HEK293 (cell line): ENCODE results near the gene AKR1C3.

ENCODE experiments used
- CTCF ChIA-PET: fragments of 350-600 bp; formaldehyde crosslinking; extraction: SDS; loops from one replicate; lab custom pipeline; 2021; ENCODE audit warnings: antibody characterized with exemption; lab: Yijun Ruan, JAX
- POLR2A ChIA-PET: fragments of 300-600 bp; formaldehyde crosslinking; extraction: SDS; loops from one replicate; lab custom pipeline; 2020; ENCODE audit warnings: antibody characterized with exemption, inconsistent platforms; lab: Yijun Ruan, JAX
- H3K27ac ChIP-seq: fragments of 200-500 bp; sonication (Bioruptor generic); 2 replicates; pipeline ENCODE4 v1.5.1; 2014; ENCODE audit warnings: low read depth, low read length, control low read depth, inconsistent platforms; ENCODE audit errors: extremely low read depth
- H3K36me3 ChIP-seq, 2 experiments: fragments of 200-500 bp in 1 of 2; sonication (Bioruptor generic) in 1 of 2; 1 replicate in 1 of 2; 2 replicates in 1 of 2; pipeline ENCODE4 v1.5.1; 2014 to 2017; ENCODE audit warnings: inconsistent platforms in 2 of 2, low read length in 2 of 2; ENCODE audit not compliant: control insufficient read depth in 2 of 2, insufficient read depth in 1 of 2
- H3K4me1 ChIP-seq: fragments of 200-500 bp; sonication (Bioruptor generic); 2 replicates; pipeline ENCODE4 v1.5.1; 2014; ENCODE audit warnings: mild to moderate bottlenecking, low read length, inconsistent platforms; ENCODE audit not compliant: control insufficient read depth, insufficient read depth
- H3K4me3 ChIP-seq: 2 replicates; pipeline ENCODE4 v1.5.1; 2011; ENCODE audit warnings: low read depth, mild to moderate bottlenecking, control low read depth, low read length, moderate library complexity
- H3K9me3 ChIP-seq: fragments of 200-500 bp; sonication (Bioruptor generic); 2 replicates; pipeline ENCODE4 v1.5.1; 2014; ENCODE audit warnings: low read depth, low read length, inconsistent platforms; ENCODE audit not compliant: control insufficient read depth, insufficient read depth
- GLI4 ChIP-seq: fragments of 450-650 bp; formaldehyde crosslinking; IDR thresholded peaks from 2 replicates; pipeline ENCODE4 v1.5.1; 2016; ENCODE audit warnings: missing biosample characterization, missing genetic modification characterization
- KLF17 ChIP-seq: fragments of 450-650 bp; formaldehyde crosslinking; IDR thresholded peaks from 2 replicates; pipeline ENCODE4 v1.5.1; 2016; ENCODE audit warnings: missing biosample characterization, missing genetic modification characterization
- KLF7 ChIP-seq: fragments of 450-650 bp; formaldehyde crosslinking; IDR thresholded peaks from 2 replicates; pipeline ENCODE4 v1.5.1; 2016; ENCODE audit warnings: missing biosample characterization, missing genetic modification characterization, borderline replicate concordance
- PRDM1 ChIP-seq: fragments of 450-650 bp; formaldehyde crosslinking; IDR thresholded peaks from 2 replicates; pipeline ENCODE4; 2016; ENCODE audit warnings: missing biosample characterization, missing genetic modification characterization
- PRDM4 ChIP-seq: fragments of 450-650 bp; formaldehyde crosslinking; IDR thresholded peaks from 2 replicates; pipeline ENCODE4 v1.5.1; 2017; ENCODE audit warnings: missing biosample characterization, missing genetic modification characterization
- SETDB1 ChIP-seq: IDR thresholded peaks from one replicate; pipeline ENCODE4 v1.6.1; 2017; ENCODE audit warnings: mild to moderate bottlenecking, low read length, moderate library complexity, mixed read lengths; ENCODE audit not compliant: insufficient read length
- SP2 ChIP-seq: fragments of 450-650 bp; formaldehyde crosslinking; IDR thresholded peaks from 2 replicates; pipeline ENCODE4 v1.5.1; 2016; ENCODE audit warnings: missing biosample characterization, missing genetic modification characterization
- TRIM28 ChIP-seq: IDR thresholded peaks from 2 replicates; pipeline ENCODE4 v1.6.1; 2011; ENCODE audit warnings: low read length, control low read depth, borderline replicate concordance
- ZBTB26 ChIP-seq: fragments of 450-650 bp; formaldehyde crosslinking; optimal IDR thresholded peaks from 2 replicates; pipeline ENCODE3; 2016; ENCODE audit warnings: missing biosample characterization, mild to moderate bottlenecking, missing genetic modification characterization
- ZEB2 ChIP-seq: fragments of 450-650 bp; formaldehyde crosslinking; IDR thresholded peaks from 2 replicates; pipeline ENCODE4 v1.5.1; 2016; ENCODE audit warnings: missing biosample characterization, missing genetic modification characterization
- ZNF132 ChIP-seq: fragments of 450-650 bp; formaldehyde crosslinking; IDR thresholded peaks from 2 replicates; pipeline ENCODE4 v1.5.1; 2017; ENCODE audit warnings: missing biosample characterization, missing genetic modification characterization, borderline replicate concordance
- ZNF148 ChIP-seq: fragments of 450-650 bp; formaldehyde crosslinking; IDR thresholded peaks from 2 replicates; pipeline ENCODE4 v1.5.0; 2017; ENCODE audit warnings: missing biosample characterization, missing genetic modification characterization, borderline replicate concordance
- ZNF157 ChIP-seq: fragments of 450-650 bp; formaldehyde crosslinking; IDR thresholded peaks from 2 replicates; pipeline ENCODE4 v1.5.1; 2016; ENCODE audit warnings: missing biosample characterization, missing genetic modification characterization
- ZNF221 ChIP-seq: fragments of 450-650 bp; formaldehyde crosslinking; IDR thresholded peaks from 2 replicates; pipeline ENCODE4 v1.5.1; 2017; ENCODE audit warnings: missing biosample characterization, missing genetic modification characterization, borderline replicate concordance
- ZNF362 ChIP-seq: fragments of 450-650 bp; formaldehyde crosslinking; IDR thresholded peaks from 2 replicates; pipeline ENCODE4 v1.5.1; 2016; ENCODE audit warnings: missing biosample characterization, missing genetic modification characterization
- ZNF37A ChIP-seq: fragments of 450-650 bp; IDR thresholded peaks from 2 replicates; pipeline ENCODE4 v1.5.1; 2018; ENCODE audit warnings: missing biosample characterization, missing genetic modification characterization
- ZNF776 ChIP-seq: fragments of 450-650 bp; formaldehyde crosslinking; IDR thresholded peaks from 2 replicates; pipeline ENCODE4 v1.5.0; 2017; ENCODE audit warnings: missing biosample characterization, missing genetic modification characterization, borderline replicate concordance

Gene AKR1C3

GRCh38 chr10:5081091-5081490, 13.1 kb upstream of the AKR1C3 start:
- ChIA-PET CTCF (interaction anchor here (0.8 kb wide), 1 partner anchor 16 kb away, joined by 3 read pairs; no protein-coding TSS in a partner anchor), POLR2A (no interaction called here)
- no peaks in the 10 kb centered on the region for H3K4me1 ChIP-seq
- no peak overlapping the region for H3K27ac ChIP-seq
- no peak for TF ChIP-seq ZNF132
- no peaks in the 10 kb centered on the region for H3K36me3 ChIP-seq
- no peak overlapping the region for H3K4me3 ChIP-seq
- no peaks in the 10 kb centered on the region for H3K9me3 ChIP-seq

- no peaks in the 10 kb centered on the region for H3K9me3 ChIP-seq
- H3K4me1 ChIP-seq = no peaks in the 10 kb centered on the region
- no peaks in the 10 kb centered on the region for H3K36me3 ChIP-seq
- CTCF ChIA-PET = interaction anchor here (1.6 to 2.3 kb wide), 2 partner anchors 23 to 239 kb away, joined by 3 to 17 read pairs; no protein-coding TSS in a partner anchor
- POLR2A ChIA-PET = no interaction called here
- H3K4me3 ChIP-seq = no peak overlapping the region
- H3K27ac ChIP-seq = no peak overlapping the region
- TF ChIP-seq SETDB1 (peak; percentile 94), ZNF221 (tag by site-specific recombination) (no peak), ZNF362 (tag by site-specific recombination) (no peak)
Observed at GRCh38 chr10:5088703-5089261, 5.4 kb upstream of the AKR1C3 start.

GRCh38 chr10:5089865-5090264, 4.3 kb upstream of the AKR1C3 start:
- TF ChIP-seq GLI4 (tag by site-specific recombination) (no peak), KLF7 (no peak), ZNF157 (tag by site-specific recombination) (no peak), ZNF37A (tag by site-specific recombination) (no peak), ZNF148 (tag by site-specific recombination) (no peak), PRDM4 (no peak), ZBTB26 (tag by site-specific recombination) (no peak), SP2 (tag by site-specific recombination) (no peak), PRDM1 (tag by site-specific recombination) (no peak), KLF17 (no peak), ZNF776 (tag by site-specific recombination) (no peak), ZEB2 (no peak), TRIM28 (no peak)
- Histone ChIP-seq H3K36me3 (no peaks in the 10 kb centered on the region), H3K4me3 (no peak overlapping the region), H3K4me1 (no peaks in the 10 kb centered on the region), H3K27ac (no peak overlapping the region), H3K9me3 (no peaks in the 10 kb centered on the region)
- ChIA-PET CTCF (interaction anchor here (0.6 to 2.3 kb wide), 7 partner anchors 8 to 1200 kb away, joined by 3 to 17 read pairs (median 3); no protein-coding TSS in a partner anchor), POLR2A (no interaction called here)
